Activated naive CD4-positive, alpha-beta T cell treated with anti-CD3 and anti-CD28 coated beads for 36 hours (primary cell): ENCODE data around the gene ATF7. TPM values are rescaled to one million over a fixed set of nuclear protein-coding genes. Genes with fewer than 3 reads are reported as not detected.
A peak's percentile ranks its signal among the peaks of the same experiment; 100 is the strongest.
"Not testable (repeated sequence)": the region's sequence is repeated elsewhere in the genome, so short reads cannot be mapped to it uniquely, and the experiment has no call there.

Experiments
- CTCF ChIA-PET: fragments of 350-600 bp; sonication (Branson Sonifier 250); formaldehyde crosslinking; loops from one replicate; lab custom pipeline; 2021; ENCODE audit warnings: antibody characterized with exemption; lab: Charles Lee
- DNase-seq: peaks from one replicate; pipeline ENCODE4 v3.0.0-alpha.2; 2020
- H3K27ac Mint-ChIP-seq: one replicate; pipeline ENCODE4 v1.8.0; 2021; ENCODE audit warnings: mild to moderate bottlenecking, mixed read lengths
- H3K27me3 Mint-ChIP-seq: one replicate; pipeline ENCODE4 v1.8.0; 2021; ENCODE audit warnings: low read depth, mixed read lengths
- H3K36me3 Mint-ChIP-seq: one replicate; pipeline ENCODE4 v1.8.0; 2021; ENCODE audit warnings: low read depth, mixed read lengths
- H3K4me1 Mint-ChIP-seq: one replicate; pipeline ENCODE4 v1.8.0; 2021; ENCODE audit warnings: low read depth, mixed read lengths
- H3K4me3 Mint-ChIP-seq: one replicate; pipeline ENCODE4 v1.8.0; 2021; ENCODE audit warnings: mild to moderate bottlenecking, moderate library complexity, mixed read lengths
- H3K9me3 Mint-ChIP-seq: one replicate; pipeline ENCODE4 v1.8.0; 2021; ENCODE audit warnings: mixed read lengths
- intact Hi-C: fragments of 100-400 bp; cut with micrococcal nuclease; formaldehyde crosslinking; loops from one replicate; pipeline ENCODE4 v1.15.1; 2023
- total RNA-seq, 2 experiments: library from RNA; stranded (reverse); gene quantifications; one replicate each; pipeline ENCODE4 v1.2.3, GENCODE V29; 2021

The ATF7 gene
- total RNA-seq, 2 experiments from 2014 or later: 19.7 to 19.8 TPM

DNA sequence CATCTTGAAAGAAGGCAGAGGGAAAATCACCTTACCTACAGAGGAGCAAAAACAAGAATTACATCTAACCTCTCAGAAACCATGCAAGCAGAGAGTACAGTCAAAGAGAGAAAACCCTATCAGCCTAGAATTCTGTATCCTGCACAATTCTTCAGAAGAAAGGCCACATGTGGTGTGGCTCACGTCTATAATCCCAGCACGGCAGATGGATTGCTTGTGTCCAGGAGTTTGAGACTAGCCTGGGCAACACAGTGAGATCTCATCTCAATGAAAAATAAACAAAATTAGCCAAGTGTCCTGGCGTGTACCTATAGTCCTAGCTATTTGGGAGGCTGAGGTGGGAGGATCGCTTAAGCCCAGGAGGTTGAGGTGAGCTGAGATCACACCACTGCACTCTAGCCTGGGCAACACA is 48.2 kb downstream of the ATF7 start:
- Mint-ChIP-seq H3K27ac (no peak overlapping the region), H3K4me1 (peaks cover 37% of the 10 kb centered on the region), H3K4me3 (no peak overlapping the region), H3K27me3 (no peaks in the 10 kb centered on the region), H3K9me3 (no peaks in the 10 kb centered on the region), H3K36me3 (peaks cover 9% of the 10 kb centered on the region)
- intact Hi-C loops: loop anchor here (1.0 kb wide), 2 partner anchors 17 to 35 kb away; no protein-coding TSS in a partner anchor
- CTCF ChIA-PET: interaction anchor here (1.0 kb wide), 2 partner anchors 26 to 169 kb away, joined by 3 to 4 read pairs; no protein-coding TSS in a partner anchor
- no peak for DNase-seq

DNA sequence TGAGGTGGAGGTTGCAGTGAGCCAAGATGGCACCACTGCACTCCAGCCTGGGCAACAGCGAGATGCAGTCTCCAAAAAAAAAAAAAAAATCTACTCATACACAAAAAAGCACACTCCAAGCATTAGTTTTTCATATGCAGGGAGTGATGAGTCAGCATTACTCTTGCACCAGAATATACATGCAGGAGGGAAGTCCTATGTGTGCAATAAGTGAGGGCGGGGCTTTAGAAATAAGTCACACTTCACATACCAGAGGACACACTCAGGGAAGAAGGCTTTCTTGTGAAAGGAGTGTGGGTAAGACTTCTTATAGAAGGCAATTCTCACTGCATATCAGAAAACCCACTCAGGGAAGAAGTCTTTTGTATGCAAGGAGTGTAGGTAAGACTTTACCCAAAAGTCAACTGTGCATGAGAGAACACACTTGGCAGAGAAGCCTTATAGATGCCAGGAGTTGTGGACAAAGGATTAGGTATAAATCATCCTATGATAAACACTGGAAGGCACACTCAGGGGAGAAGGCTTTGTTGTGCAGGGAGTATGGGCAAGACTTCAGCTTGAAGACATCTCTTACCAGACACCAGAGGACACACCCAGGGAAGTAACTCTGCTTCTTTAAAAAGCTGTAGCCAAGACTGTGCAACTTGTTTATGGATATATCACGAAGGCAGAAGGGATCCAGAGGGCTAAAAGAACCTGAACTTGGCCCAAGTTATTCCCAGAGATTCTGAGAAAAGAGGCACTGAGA is 50.5 kb downstream of the ATF7 start:
- no peak for DNase-seq
- Mint-ChIP-seq H3K9me3 (no peaks in the 10 kb centered on the region), H3K36me3 (peaks cover 9% of the 10 kb centered on the region), H3K27me3 (no peaks in the 10 kb centered on the region), H3K27ac (no peak overlapping the region), H3K4me3 (no peak overlapping the region), H3K4me1 (peaks cover 49% of the 10 kb centered on the region)
- CTCF ChIA-PET: interaction anchor here (0.6 to 1.2 kb wide), 3 partner anchors 32 to 945 kb away, joined by 3 to 4 read pairs (median 3); no protein-coding TSS in a partner anchor
- intact Hi-C loops: no loop called here

DNA sequence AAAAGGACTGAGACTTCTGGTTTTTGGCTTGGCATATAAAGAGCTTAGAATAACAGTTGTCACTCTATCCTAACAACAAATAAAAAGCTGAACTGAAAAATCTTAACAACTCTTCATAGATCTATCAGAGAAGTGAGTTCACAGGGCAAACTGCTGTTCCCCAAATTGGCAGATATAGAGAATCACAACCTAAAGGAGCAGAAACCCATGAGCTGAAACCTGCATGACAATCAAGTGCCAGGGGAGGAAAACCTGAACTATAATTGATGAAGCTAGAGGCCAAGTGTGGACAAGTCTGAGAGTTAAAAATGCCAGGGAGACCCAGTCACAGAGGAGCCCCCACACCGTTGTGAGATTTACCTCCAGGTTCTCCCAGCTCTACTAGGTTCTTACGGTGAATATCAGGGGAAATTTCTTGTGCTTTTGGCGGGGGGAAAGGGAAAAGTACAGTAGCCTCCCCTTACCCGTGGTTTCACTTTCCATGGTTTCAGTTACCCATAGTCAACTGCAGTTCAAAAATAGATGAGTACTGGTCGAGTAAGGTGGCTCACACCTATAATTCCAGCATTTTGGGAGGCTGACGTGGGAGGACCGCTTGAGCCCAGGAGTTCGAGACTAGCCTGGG is 53.9 kb downstream of the ATF7 start:
- Mint-ChIP-seq H3K4me1 (peaks cover 57% of the 10 kb centered on the region), H3K27ac (no peak overlapping the region), H3K9me3 (no peaks in the 10 kb centered on the region), H3K27me3 (no peaks in the 10 kb centered on the region), H3K4me3 (no peak overlapping the region), H3K36me3 (peaks cover 8% of the 10 kb centered on the region)
- no peak for DNase-seq
- CTCF ChIA-PET: interaction anchor here (0.6 to 1.2 kb wide), 5 partner anchors 14 to 347 kb away, joined by 3 to 4 read pairs (median 3); partner anchors contain the start of gene ATP5MC2
- intact Hi-C loops: no loop called here

DNA sequence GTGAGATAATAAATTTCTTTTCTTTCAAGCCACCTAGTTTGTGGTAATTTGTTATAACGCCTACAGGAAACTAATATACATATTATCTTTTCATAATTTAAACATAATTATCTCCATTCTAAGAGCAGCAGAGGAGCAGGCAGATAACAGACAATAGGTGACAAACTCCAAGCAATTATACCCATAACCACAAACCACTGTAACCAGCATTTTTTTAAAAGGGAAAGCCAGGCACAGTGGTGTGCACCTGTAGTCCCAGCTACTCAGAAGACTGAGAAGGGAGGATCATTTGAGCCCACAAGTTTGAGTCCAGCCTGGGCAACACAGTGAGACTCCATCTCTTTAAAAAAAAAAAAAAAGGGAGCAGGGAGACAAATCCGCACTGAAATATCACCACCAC is 54.9 kb downstream of the ATF7 start:
- CTCF ChIA-PET: interaction anchor here (0.7 to 1.2 kb wide), 3 partner anchors 13 to 104 kb away, joined by 3 to 4 read pairs (median 3); partner anchors contain the start of gene ATP5MC2
- H3K27me3 Mint-ChIP-seq: no peaks in the 10 kb centered on the region
- intact Hi-C loops: no loop called here
- H3K9me3 Mint-ChIP-seq: no peaks in the 10 kb centered on the region
- H3K36me3 Mint-ChIP-seq: peaks cover 1% of the 10 kb centered on the region
- no peak for DNase-seq
- H3K4me3 Mint-ChIP-seq: no peak overlapping the region
- no peak overlapping the region for H3K27ac Mint-ChIP-seq
- peaks cover 53% of the 10 kb centered on the region for H3K4me1 Mint-ChIP-seq

DNA sequence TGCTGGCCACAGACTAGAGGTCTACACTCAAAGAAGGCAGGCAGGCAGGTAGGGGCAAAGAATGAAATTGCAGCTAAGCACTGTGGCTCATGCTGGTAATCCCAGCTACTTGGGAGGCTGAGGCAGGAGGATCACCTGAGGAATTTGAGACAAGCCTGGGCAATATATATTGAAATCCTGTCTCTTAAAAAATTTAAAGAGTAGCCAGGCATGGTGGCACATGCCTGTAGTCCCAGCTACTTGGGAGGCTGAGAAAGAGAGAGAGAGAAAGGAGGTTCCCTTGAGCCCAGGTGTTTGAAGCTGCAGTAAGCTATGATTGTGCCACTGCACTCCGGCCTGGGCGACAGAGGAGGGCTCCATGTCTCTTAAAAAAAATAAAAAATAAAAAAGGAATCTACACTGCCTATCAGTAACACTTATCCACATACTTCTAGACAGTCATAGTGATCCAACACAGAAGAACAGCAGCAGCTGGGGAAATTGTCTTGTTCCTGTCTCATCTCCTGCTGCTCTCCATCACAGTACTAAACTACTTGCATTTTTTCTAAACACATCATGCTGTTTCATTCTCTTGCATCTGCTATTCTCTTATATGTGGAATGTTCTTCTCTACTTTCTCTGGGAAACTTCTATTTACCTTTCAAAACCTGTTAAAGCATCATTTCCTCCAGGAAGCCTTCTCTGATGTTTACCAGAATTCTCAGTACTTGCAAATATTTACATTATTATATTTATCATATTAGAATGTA is 57.2 kb downstream of the ATF7 start:
- Mint-ChIP-seq H3K9me3 (peaks cover 3% of the 10 kb centered on the region), H3K4me3 (no peak overlapping the region), H3K27me3 (no peaks in the 10 kb centered on the region), H3K36me3 (peaks cover 5% of the 10 kb centered on the region), H3K27ac (no peak overlapping the region), H3K4me1 (peaks cover 57% of the 10 kb centered on the region)
- intact Hi-C loops: no loop called here
- no peak for DNase-seq
- CTCF ChIA-PET: interaction anchor here (0.9 kb wide), 1 partner anchor 61 kb away, joined by 3 read pairs; no protein-coding TSS in a partner anchor

DNA sequence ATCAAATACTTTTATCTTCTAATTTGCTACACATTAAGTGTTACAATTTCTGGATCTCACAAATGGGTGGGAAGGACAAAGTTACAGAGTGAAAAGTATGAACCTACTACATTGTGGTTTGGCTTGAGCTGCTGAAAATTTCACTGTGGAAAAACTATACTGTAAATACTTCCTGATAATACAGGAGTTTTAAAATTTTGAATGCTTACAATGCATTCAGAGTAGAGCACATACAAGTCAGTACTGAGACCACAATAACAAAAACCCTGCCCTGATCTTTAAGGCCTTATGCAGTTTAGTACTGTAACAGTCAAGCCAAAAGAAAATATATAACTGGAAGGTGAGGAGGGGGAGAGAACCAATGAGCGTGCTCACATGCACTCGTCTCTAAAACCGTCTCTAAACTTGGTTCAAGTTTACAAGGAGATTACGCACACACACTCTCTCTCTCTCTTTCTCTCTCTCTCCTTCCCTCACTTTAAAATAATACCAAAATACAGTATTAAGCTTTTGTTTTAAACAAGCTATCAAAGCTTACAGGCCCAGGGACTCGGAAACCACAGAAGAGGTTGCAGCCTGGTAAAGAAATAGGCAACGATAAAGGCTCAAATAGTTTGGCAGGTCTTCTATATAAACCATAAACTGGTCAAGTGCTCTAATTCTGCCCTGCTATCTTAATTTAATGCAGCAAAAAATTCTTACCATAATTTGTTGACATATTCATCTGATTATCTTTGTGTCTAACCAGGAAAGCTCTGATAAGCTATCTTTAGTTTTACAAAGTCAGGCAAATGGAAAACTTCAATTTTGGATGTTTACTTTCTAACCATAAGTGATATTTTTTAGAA is 58.0 kb downstream of the ATF7 start:
- CTCF ChIA-PET: interaction anchor here (0.9 to 1.5 kb wide), 2 partner anchors 25 to 60 kb away, joined by 3 to 5 read pairs; no protein-coding TSS in a partner anchor
- no peak overlapping the region for H3K4me3 Mint-ChIP-seq
- no peak for DNase-seq
- peaks cover 5% of the 10 kb centered on the region for H3K36me3 Mint-ChIP-seq
- H3K27ac Mint-ChIP-seq: no peak overlapping the region
- peaks cover 59% of the 10 kb centered on the region for H3K4me1 Mint-ChIP-seq
- no peaks in the 10 kb centered on the region for H3K27me3 Mint-ChIP-seq
- H3K9me3 Mint-ChIP-seq: peaks cover 3% of the 10 kb centered on the region
- intact Hi-C loops: no loop called here

DNA sequence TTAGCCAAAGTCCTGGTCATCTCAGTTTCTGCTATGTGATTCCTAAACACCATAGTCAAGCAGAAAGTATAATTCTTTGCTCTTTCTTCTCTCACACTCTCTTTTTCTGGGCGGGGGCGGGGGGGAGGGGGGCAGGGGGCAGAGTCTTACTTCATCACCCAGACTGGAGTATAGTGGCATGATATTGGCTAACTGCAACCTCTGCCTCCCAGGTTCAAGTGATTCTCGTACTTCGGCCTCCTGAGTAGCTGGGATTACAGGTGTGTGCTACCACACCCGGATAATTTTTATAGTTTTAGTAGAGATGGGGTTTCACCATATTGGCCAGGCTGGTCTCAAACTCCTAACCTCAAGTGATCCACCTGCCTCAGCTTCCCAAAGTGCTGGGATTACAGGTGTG is 60.8 kb downstream of the ATF7 start:
- DNase-seq, H3K27ac Mint-ChIP-seq, H3K4me3 Mint-ChIP-seq, H3K9me3 Mint-ChIP-seq, H3K27me3 Mint-ChIP-seq, intact Hi-C loops: not testable (repeated sequence)
- CTCF ChIA-PET: interaction anchor here (2.6 kb wide), 1 partner anchor 22 kb away, joined by 14 read pairs; no protein-coding TSS in a partner anchor
- peaks cover 14% of the 10 kb centered on the region for H3K36me3 Mint-ChIP-seq
- peaks cover 71% of the 10 kb centered on the region for H3K4me1 Mint-ChIP-seq

DNA sequence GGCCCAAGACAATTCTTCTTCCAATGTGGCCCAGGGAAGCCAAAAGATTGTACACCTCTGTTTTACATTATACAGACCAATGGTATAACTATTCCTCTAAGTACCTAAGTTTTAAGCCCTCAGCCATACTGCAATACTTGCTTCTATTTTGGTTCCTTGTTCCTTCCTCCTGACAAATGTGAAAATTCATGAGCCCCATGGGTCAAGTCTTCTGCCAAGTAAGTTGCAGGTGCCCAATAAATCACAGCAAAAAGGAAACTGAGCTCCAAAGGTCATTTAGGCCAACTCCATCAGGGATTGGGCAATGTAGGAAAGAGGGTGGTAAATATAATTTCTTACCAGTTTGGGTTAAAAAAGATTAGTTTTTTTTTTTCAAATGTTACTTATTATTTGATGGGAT is 61.2 kb downstream of the ATF7 start:
- CTCF ChIA-PET: interaction anchor here (0.8 to 2.6 kb wide), 2 partner anchors 21 to 57 kb away, joined by 3 to 14 read pairs; no protein-coding TSS in a partner anchor
- Mint-ChIP-seq H3K27ac (no peak overlapping the region), H3K36me3 (peaks cover 13% of the 10 kb centered on the region), H3K4me3 (no peak overlapping the region), H3K4me1 (peaks cover 70% of the 10 kb centered on the region), H3K27me3 (no peaks in the 10 kb centered on the region), H3K9me3 (peaks cover 3% of the 10 kb centered on the region)
- intact Hi-C loops: no loop called here
- DNase-seq: no peak

DNA sequence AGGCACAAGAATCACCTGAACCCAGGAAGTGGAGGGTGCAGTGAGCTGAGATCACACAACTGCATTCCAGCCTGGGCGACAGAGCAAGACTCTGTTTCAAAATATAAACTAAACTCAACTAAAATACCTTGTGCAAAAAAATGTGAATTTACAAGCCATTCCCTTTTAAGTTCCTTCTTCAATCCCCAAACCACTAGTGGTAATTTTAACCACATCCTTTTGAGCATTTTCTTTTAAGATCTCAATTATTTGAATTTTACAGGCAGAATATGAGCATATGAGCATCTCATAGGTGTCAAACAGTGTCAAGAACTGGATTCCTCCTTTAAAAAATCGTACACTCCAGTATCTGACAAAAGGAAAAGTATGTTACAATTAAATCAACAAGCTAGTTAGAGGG is 61.9 kb downstream of the ATF7 start:
- H3K36me3 Mint-ChIP-seq: peaks cover 13% of the 10 kb centered on the region
- intact Hi-C loops: no loop called here
- H3K4me3 Mint-ChIP-seq: no peak overlapping the region
- no peak for DNase-seq
- H3K9me3 Mint-ChIP-seq: peaks cover 3% of the 10 kb centered on the region
- H3K27me3 Mint-ChIP-seq: no peaks in the 10 kb centered on the region
- CTCF ChIA-PET: interaction anchor here (0.8 to 2.6 kb wide), 2 partner anchors 21 to 56 kb away, joined by 3 to 14 read pairs; no protein-coding TSS in a partner anchor
- no peak overlapping the region for H3K27ac Mint-ChIP-seq
- H3K4me1 Mint-ChIP-seq: peaks cover 71% of the 10 kb centered on the region

DNA sequence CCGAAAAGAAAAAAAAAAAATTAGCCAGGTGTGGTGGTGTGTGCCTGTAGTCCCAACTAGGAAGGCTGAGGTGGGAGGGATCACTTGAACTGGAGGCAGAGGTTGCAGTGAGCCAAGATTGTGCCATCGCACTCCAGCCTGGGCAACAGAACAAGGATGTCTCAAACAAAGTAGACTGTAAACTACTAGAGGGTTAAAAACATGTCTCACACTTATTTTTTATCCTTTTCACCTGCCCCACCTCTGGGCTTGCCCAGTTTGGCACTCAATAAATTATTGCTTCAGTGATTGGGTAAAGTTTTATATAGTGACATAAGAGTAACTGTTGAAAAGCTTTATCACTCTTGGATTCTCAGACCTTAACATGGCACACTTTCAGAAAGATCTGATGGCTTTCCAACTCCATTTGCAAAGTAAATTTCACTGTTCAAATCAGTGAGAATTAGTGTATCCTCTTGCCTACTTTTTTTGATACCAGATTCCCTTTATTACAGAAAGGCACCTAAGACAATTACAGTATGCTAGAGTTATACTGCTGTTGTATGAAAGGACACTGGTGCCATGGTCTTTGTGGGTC is 62.6 kb downstream of the ATF7 start:
- Mint-ChIP-seq H3K9me3 (peaks cover 3% of the 10 kb centered on the region), H3K27me3 (no peaks in the 10 kb centered on the region), H3K4me1 (peaks cover 71% of the 10 kb centered on the region), H3K4me3 (no peak overlapping the region), H3K36me3 (peaks cover 13% of the 10 kb centered on the region), H3K27ac (no peak overlapping the region)
- CTCF ChIA-PET: interaction anchor here (2.6 kb wide), 1 partner anchor 20 kb away, joined by 14 read pairs; no protein-coding TSS in a partner anchor
- intact Hi-C loops: no loop called here
- DNase-seq: no peak

DNA sequence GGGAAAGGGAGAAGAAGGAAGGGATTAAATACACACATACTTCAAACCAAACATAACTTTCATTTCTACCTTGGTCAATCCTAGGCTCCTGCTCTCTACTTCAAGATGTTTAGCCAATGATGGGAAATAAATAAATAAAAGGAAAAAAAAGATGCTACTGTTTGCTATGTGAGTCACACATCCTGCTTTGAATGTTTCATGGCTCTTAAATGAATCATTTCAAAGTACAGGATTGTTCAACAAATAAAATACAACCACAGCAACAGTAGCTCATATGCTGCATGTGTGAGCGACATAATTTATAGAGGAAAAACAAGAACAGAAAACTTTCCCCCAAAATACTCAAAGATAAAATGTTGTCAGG is 64.6 kb downstream of the ATF7 start:
- DNase-seq: no peak
- Mint-ChIP-seq H3K4me1 (peaks cover 67% of the 10 kb centered on the region), H3K27me3 (no peaks in the 10 kb centered on the region), H3K36me3 (peaks cover 13% of the 10 kb centered on the region), H3K9me3 (peaks cover 3% of the 10 kb centered on the region), H3K27ac (peak overlapping the region; percentile 81), H3K4me3 (no peak overlapping the region)
- intact Hi-C loops: loop anchor here (1.0 kb wide), 5 partner anchors 16 to 115 kb away; partner anchors contain the start of genes ATF7 and ATP5MC2
- CTCF ChIA-PET: interaction anchor here (0.6 to 2.4 kb wide), 4 partner anchors 18 to 114 kb away, joined by 3 to 8 read pairs (median 4); partner anchors contain the start of gene ATP5MC2
